ENCODE data around the gene SPINK9.

SPINK9 gene

GRCh38 chr5:148368299-148368698 is 32.9 kb downstream of the SPINK9 start:
- DNase-seq (ENCODE audit: low spot score): no peak

- no peak for DNase-seq (ENCODE audit: low spot score)
Measured at GRCh38 chr5:148372166-148372725, 36.9 kb downstream of the SPINK9 start.

- no peak for DNase-seq (ENCODE audit: low spot score)
Measured at GRCh38 chr5:148372893-148373292, 37.5 kb downstream of the SPINK9 start.

- DNase-seq (ENCODE audit: low spot score): no peak
Measured at GRCh38 chr5:148374690-148375360, 39.5 kb downstream of the SPINK9 start.

- DNase-seq (ENCODE audit: low spot score): no peak
Measured at GRCh38 chr5:148376198-148376597, 40.8 kb downstream of the SPINK9 start.

- no peak for DNase-seq (ENCODE audit: low spot score)
Measured at GRCh38 chr5:148378670-148379069, 43.3 kb downstream of the SPINK9 start.

- no peak for DNase-seq (ENCODE audit: low spot score)
Measured at GRCh38 chr5:148379340-148379739, 44.0 kb downstream of the SPINK9 start.

GRCh38 chr5:148381906-148382305 is 46.5 kb downstream of the SPINK9 start:
- DNase-seq (ENCODE audit: low spot score): no peak

GRCh38 chr5:148382961-148383360 is 47.6 kb downstream of the SPINK9 start:
- DNase-seq (ENCODE audit: low spot score): no peak

GRCh38 chr5:148383564-148384379 is 48.4 kb downstream of the SPINK9 start, which contains the start of gene FBXO38:
FBXO38 (plus strand) TSS chr5:148383958; CDS start chr5:148394777, 10,819 bp downstream.
- DNase-seq (ENCODE audit: low spot score): peak; percentile 97

- DNase-seq (ENCODE audit: low spot score): no peak
Measured at GRCh38 chr5:148384380-148384737, 49.0 kb downstream of the SPINK9 start.

GRCh38 chr5:148385094-148385493 is 49.7 kb downstream of the SPINK9 start:
- no peak for DNase-seq (ENCODE audit: low spot score)

- DNase-seq (ENCODE audit: low spot score): no peak
Measured at GRCh38 chr5:148386041-148386440, 50.7 kb downstream of the SPINK9 start.

- DNase-seq (ENCODE audit: low spot score): no peak
Measured at GRCh38 chr5:148387325-148387724, 52.0 kb downstream of the SPINK9 start.

GRCh38 chr5:148388696-148389095 is 53.3 kb downstream of the SPINK9 start:
- DNase-seq (ENCODE audit: low spot score): no peak
